ENCODE results near the gene PNPLA8.

PNPLA8 gene

GRCh38 chr7:108441392-108441955, 84.5 kb downstream of the PNPLA8 start:
- no peak for DNase-seq

- no peak for DNase-seq
These were observed 85.3 kb downstream of the PNPLA8 start for GRCh38 chr7:108440613-108441012.

- DNase-seq = no peak
These were observed 89.0 kb downstream of the PNPLA8 start for GRCh38 chr7:108436906-108437305.

- no peak for DNase-seq
These were observed 91.9 kb downstream of the PNPLA8 start for GRCh38 chr7:108434010-108434409.

GRCh38 chr7:108431099-108431498, 94.8 kb downstream of the PNPLA8 start:
- DNase-seq = no peak

- no peak for DNase-seq
These were observed 95.3 kb downstream of the PNPLA8 start for GRCh38 chr7:108430664-108431063.

- no peak for DNase-seq
These were observed 98.2 kb downstream of the PNPLA8 start for GRCh38 chr7:108427766-108428165.

GRCh38 chr7:108425714-108426275, 100.1 kb downstream of the PNPLA8 start:
- no peak for DNase-seq

- no peak for DNase-seq
These were observed 101.9 kb downstream of the PNPLA8 start for GRCh38 chr7:108424013-108424412.

GRCh38 chr7:108423089-108423989, 102.6 kb downstream of the PNPLA8 start:
- DNase-seq = no peak

- no peak for DNase-seq
These were observed 104.1 kb downstream of the PNPLA8 start for GRCh38 chr7:108421720-108422331.
